Measurements from ENCODE around the gene MEA1.

MEA1 gene

DNA sequence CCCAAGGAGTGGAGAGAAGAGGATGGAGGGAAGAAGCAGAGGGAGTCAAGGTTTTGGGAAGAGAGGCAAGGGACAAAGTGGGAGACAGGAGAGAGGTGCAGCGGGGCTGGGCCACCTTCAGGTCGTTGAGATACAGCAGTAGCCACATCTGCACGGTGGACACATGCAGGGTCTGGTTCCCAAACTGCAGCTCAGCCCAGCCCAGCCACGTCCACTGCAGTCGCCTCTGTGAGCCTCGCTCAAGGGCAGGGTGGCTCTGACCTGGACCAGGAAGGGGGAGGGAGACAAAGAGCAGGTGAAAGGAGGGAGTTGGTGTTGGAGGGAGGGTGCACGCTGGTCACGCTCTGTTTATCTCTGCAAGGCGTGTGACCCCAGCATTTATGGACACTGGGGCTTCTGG lies 25.0 kb upstream of the MEA1 start:
- no peak for DNase-seq (ENCODE audit: low spot score)

DNA sequence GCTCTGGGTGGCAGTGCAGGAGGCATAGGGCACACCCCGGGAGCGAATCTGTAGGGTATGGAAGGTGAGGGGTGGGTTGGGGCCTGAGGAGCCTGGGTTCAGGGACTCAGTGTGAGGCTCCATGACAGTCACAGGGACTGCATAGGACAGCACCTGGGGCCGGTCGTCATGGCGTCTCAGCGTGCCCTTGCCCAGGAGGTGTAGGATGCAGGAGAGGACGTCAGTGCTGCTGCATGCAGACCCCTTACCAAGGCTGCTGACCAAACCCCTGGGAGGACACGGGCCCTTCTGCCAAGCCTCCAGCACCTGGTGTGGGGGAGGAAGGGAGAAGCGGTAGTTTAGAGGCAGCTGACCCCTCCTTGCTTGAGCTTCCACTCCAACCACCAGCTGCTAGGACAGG lies 24.0 kb upstream of the MEA1 start:
- no peak for DNase-seq (ENCODE audit: low spot score)

DNA sequence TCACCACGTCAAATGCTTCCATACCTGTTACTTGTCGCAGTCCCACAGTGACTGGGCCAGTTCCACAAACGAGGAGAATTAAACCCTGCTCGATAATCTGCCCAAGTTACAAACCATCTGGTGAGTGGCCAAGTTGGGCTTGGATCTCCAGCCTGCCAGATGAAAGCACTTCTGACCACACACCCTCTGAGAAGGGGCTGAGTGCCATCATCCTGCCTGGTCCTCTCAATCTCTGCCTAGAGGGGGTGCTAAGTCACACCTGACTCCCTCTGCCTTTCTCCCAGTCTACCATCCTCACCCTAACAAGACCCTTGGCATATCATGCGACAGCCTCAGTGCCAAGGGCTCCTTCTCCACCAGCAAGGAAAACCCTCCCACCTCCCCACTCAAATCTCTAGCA lies 23.5 kb upstream of the MEA1 start:
- no peak for DNase-seq (ENCODE audit: low spot score)

DNA sequence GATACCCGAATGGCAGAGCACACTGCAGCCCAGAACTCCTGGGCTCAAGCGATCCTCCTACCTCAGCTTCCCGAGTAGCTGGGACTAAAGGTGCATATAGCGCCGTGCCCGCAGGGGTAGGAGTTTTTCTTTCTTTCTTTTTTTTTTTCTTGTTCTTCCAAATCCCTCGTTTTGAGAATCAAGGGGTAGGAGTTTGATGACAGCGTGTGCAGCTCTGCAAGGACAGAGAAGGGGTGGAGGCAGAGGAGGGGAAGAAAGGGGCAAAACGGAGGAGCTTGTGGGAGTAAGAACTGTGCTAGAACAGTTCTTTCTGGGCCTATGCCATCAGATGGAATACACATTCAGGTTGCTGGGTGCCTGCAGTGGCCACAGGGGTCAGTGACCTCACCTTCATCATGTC lies 23.0 kb upstream of the MEA1 start:
- DNase-seq (ENCODE audit: low spot score) = no peak

DNA sequence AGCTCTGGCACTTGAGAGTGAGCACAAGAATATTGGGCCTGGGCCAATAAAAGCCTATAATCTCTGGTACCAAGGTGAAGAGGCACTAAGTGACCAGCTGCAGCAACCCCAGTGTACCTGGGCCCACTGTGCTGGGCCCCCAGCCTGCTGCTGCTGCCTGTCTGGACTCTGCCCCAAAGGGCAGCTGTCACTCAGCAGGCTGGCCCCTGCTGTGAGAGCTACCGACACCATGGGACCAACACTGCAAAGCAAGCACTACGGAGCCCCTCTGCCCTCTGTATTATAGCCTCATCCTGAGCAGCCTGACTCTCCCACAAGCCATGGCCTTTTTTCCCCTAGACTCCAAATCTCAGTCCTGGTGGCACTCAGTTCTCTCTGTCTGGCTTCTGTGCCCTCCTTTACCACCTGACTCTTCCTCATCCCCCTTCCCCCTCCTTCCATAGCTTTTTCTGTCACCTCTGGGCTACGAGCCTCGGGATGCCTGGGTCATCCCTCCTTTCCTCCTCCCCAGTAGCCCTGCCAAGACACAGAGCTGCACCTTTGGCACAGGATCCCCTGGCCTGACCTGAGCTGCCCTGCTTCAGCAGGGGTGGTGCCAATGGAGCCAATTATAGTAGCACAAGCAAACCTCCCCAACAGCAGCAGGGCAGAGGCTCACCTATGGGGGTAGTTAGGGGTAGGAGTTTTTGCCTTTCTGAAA lies 21.9 kb upstream of the MEA1 start:
- DNase-seq (ENCODE audit: low spot score) = no peak

DNA sequence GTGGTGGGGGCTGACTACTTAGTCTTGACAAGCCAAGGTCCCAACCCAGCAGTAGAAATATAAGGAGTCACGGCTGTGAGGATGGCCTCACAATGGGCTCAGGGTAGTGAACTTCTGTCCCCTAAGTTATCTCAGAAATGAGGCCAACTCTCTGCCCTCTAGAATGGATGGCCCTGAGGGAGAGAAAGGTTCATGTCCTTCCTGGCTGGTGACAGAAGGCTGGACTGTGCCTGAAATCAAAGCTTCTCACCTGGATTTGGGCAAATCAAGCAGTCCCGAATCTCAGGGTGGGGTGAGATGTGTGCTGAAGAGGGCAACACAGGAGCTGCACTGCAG lies 20.4 kb upstream of the MEA1 start:
- DNase-seq (ENCODE audit: low spot score) = no peak

DNA sequence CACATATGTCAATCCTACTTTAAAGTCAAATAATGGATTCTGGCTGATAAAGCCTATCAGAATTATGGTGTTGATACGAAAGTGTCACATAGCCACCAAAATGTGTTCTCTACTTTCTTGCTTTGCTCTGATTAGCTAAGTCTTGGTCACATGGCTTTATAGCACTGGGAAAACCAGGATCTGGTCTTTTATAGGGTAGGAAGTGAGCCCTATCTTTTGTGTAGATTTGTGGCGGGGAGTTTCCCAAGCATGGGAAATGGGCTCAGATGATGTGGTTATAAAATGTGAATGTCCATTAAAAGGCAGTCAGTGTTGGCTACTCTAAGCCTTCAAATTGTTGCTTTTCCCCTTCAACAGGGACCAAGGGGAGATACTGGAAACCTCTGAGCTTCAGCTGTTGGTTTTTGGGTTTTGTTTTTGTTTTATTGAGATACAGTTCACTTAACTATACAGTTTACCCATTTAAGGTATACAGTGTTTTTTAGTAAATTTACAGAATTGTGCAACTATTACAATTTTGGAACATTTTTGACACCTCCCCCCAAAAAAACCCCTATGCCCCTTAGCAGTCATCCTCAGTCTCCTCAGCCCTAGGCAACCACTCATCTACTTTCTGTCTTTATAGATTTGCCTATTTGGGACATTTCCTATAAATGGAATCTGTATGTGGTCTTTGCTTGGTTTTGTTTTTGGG lies 19.9 kb upstream of the MEA1 start:
- no peak for DNase-seq (ENCODE audit: low spot score)

DNA sequence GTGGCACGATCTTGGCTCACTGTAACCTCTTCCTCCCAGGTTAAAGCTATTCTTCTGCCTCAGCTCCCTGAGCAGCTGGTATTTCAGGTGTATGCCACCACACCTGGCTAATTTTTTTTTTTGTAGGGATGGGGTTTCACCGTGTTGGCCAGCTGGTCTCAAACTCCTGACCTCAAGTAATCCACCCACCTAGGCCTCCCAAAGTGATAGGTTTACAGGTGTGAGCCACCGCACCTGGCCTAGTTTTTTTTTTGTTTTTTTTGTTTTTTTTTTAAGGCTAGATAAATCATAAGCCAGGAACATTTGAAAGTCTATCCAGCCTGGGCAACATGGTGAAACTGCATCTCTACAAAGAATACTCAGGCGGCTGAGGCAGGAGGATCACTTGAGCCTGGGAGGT lies 18.6 kb upstream of the MEA1 start:
- no peak for DNase-seq (ENCODE audit: low spot score)

DNA sequence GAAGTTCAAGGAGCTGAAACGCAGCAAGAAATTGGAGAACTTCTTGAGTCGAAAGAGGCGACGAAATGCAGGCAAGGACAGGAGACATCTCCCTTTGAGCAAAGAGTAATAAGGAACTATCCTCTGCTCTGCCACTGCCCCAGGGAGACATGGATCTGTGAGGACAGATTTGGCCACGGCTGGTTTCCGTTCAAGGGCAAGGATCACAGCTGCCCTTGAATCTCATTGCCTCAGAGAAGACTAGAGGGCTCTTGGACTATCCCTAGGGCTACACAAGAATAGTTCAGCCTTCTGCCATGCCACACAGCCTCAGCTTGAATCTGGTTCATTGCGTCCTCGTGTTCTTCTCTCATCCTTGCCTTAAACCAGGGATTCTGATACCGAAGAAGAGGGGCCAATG lies 15.4 kb upstream of the MEA1 start:
- no peak for DNase-seq (ENCODE audit: low spot score)

DNA sequence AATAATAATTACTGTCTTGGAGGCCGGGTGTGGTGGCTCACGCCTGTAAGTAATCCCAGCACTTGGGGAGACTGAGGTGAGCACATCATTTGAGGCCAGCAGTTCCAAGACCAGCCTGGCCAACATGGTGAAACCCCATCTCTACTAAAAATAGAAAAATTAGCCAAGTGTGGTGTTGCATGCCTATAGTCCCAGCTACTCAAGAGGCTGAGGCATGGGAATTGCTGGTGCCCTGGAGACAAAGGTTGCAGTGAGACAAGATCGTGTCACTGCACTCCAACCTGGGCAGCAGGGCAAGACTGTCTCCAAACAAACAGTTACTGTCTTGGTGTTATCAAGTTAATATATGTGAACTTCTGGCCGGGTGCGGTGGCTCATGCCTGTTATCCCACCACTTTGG lies 12.6 kb upstream of the MEA1 start:
- DNase-seq (ENCODE audit: low spot score) = no peak

DNA sequence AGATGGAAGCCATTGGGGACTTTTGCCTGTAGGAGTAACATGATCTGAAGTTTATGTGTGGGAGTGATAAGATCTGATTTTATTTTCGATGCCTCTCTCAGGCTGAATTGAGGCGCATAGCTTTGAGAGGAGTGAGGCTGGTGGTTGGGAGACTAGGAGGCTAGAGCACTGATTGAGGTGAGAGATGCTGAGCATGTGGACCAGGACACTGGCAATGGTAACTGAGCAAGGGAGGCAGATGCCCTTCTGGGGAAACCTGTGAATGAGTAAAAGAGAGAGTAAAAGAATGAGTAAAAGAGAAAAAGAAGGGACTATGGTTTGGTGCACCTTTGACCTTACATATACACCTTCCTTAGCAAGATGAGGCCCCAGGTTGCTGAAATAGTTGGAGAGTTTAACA lies 10.7 kb upstream of the MEA1 start:
- DNase-seq (ENCODE audit: low spot score) = no peak

DNA sequence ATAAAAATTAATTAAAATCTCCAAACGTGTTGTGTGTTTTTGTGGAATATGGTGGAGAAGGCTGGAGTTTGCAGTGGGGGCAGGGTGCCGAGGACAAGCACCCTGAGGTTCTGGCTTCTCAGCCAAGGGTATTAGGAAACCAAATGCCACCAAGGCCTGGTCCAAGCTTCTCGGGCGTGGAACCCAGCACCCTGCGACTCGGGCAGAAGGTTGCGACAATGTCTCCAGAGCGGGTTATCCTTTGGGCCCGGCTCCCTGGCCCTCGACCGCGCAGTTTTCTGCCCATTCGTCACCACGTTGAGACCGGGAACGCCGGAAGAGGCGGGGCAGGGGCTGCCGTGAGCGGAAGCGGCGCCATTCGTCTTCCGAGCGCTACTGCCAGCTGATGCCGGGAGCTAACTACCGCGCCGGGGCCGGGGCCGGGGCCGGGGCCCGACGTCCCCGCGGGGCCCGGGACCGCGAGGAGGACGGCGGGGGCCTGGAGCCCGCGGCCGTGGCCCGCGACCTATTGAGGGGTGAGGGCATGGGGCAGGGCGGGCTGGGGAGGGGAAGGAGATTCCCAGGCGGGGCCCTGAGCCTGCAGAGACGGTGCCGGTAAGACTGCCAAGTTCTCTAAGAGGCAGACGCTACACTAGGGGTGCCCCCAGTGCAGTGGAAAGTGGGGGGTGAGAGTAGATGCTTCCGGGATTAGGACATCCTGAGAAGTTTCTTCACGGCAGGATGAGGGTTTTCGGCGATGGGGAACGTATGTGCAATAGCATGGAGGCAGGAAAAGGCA lies 7.7 kb upstream of the MEA1 start, which contains the start of gene RRP36:
RRP36 (plus strand) TSS at position 354 of the 778 bp plus-strand sequence; CDS start at position 386, 32 bp downstream.
- DNase-seq (ENCODE audit: low spot score) = peak; percentile 83

DNA sequence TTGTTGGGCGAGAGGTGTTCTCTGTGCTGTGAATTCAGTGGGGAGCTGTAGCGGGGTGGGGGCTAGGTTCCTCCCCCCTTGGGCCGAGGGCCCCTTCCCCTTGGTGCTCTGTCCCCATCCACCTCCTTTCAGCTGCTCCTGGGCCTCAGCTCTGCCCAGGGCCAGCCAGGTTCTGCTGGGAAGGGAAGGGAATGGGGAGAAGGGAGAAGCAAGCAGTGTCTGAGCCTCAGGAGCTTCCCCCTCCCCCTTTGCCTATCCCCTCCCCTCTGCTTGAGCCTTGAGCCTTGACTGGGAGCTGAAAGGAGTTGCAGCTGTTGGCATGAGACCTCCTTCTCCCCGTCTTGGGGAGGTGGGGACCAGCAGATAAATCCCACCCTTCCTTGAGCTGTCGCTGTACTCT lies 7.1 kb upstream of the MEA1 start:
- DNase-seq (ENCODE audit: low spot score) = peak; percentile 56

DNA sequence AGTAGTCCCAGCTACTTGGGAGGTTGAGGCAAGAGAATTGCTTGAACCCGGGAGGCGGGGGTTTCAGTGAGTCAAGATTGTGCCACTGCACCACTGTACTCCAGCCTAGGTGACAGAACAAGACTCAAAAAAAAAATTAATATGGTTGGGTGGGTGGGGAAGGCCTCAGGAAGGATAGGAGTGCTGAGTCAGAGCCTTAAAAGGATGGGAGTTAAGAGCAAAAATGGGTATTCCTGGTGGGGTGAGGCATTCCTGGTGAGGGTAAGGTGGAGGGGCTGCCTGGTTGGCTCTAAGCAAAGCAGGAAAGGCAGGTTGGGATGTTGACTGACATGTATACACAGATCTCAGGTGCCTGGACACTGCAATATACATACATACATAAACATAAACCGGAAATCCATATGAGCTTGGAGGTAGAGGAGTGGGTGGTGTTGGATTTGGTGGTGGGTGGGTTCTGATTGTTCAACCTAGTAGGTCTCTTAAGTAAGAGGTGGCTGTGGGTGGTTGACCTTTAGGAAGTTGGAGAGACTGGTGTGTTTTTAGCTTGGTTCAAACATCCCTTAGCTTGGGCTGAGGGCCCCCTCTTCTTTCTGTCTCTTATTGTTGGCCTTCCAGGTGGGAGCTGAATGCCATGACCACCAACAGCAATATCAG lies 6.4 kb upstream of the MEA1 start:
- no peak for DNase-seq (ENCODE audit: low spot score)

DNA sequence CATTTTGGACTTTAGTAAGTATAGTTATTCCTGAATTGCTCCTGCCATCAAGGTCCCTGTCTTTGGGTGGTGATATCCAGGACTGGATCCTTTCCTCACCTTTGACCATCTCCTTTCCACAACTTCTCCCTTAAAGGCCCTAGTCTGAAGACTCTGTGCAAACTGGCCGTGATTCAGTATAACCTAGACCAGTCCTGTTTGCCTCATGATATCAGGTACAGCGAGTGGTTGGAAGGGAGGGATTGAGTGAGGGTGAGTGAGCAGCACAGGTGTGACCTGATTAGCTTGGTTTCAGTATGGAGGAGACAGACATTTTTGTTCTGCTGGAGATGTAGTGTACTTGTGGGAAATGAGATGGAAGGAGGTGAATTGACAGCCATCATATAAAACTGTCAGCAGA lies 5.4 kb upstream of the MEA1 start:
- DNase-seq (ENCODE audit: low spot score) = no peak

DNA sequence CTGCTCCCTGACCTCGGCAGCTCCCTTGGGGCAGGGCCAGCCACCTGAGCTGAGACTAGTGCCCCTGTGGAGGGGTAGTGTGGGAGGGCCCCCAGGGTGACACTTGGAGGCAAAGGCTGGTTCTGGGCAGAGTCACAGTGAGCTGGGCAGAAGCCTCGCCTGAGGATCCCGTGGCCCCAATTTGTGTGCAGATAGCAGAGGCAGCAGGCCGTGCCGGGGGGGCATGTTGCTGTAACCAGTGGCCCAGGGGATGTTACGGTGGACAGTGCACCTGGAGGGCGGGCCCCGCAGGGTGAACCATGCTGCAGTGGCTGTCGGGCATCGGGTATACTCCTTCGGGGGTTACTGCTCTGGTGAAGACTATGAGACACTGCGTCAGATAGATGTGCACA lies 3.2 kb upstream of the MEA1 start:
- DNase-seq (ENCODE audit: low spot score) = no peak

DNA sequence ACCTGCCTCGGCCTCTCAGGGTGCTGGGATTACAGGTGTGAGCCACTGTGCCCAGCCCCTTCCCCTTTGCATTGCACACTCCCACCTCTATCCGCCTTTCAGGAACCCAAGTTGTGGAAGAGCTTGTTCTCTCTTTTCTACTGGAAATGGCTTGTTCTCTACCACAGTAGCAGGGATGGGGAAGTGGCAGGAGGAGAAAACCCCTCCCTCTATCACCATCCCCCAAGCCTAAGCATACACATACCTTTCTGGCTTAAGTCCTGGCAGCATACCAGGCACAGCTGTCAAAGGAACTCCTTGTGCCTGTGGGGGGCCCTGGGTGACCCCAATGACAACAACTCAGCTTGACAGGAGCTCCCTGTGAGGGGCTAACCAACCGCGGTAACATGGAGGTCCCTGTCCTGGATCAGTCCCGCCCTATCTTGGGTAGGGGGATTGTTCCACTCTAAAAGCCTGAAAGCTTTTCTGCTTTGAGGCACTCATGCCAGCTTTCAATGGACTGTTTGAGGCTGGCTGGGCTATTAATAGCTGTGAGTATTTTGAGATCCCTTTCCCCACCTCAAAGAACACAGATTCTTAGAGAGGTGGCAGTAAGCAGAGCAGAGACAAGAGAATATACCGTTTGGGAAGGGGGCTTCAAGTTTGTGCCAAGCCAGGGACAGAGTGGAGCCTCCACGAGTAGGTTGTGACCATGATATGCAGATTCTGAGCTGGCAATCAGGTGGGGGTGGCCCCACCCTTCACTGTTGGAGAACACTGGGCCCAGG lies 2.6 kb upstream of the MEA1 start:
- DNase-seq (ENCODE audit: low spot score) = no peak

DNA sequence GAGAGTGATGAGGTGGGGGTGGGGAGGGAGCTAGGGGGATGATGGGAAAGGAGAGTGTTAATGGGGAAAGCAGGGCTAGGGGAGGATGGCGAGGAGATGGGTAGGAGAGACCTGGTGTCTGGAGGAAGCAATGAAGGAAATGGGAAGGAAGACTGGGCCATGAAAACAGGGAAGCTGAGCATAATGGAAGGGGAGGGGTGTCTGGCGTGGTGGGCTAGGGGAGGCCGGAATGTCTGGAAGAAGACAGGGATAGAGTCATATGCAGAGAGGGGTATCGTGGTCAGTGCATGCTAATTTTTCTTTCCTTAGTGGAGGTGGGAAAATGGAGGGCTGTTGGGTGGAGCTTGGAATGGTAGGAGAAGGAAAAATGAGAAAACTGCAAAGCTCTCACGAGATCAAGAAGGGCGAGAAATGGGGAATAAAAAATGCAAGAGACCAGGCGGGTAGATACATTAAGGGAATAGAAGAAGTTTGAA lies 726 bp upstream of the MEA1 start:
- DNase-seq (ENCODE audit: low spot score) = no peak

DNA sequence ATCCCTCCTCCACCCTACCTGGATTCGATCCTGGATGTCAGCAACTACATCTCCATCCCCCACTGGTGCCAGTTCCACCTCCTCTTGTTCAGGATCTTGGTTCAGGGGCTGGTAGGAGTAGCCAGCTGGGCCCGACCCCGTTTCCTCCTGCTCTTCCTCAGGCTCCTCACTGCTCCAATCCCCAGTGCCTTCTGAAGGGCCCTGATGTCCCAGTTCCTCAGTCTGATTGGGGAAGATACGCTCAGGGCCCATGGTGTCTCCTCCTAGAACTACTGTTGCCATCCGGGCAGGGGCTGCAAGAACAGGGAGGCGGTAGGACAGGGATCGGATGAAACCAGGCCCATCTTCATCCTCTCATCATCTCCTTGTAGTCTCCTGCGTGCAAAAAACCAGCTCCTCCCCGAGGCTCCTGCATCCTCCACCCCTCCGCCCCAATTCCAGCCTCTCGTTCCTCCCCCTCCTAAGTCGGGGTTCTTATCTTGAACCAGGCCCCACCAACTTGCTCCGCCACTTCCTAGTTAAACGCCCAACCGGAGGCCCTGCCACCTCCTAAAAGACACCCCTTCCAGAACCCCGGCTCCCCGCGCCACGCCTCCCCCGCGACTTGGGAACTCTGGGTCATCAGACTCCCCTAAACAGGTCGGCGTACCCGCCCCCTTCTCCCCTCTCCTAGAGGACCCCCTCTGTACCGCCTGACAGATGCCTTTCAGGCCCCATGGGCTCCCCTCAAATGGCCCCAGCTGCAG lies 476 bp downstream of the MEA1 start:
- DNase-seq (ENCODE audit: low spot score) = no peak

DNA sequence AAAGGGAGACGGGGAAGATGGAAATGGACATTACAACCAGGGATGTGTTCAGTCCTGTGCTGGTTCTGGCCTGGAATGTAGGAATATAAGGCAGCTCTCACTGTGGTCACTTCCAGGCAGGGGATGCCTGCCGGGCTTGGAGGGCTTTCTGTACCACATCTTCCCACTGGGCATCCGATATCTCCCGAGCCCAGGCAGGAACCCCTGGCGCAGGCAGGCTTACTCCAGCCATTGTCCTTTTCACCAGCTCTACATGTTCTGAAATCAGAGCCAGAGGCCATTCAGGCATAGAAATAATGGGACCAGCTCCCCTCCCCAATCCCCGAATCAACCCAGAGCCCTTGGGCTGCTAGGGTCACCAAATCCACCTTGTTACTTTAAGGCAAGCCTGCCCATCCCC lies 1.4 kb downstream of the MEA1 start:
- no peak for DNase-seq (ENCODE audit: low spot score)

DNA sequence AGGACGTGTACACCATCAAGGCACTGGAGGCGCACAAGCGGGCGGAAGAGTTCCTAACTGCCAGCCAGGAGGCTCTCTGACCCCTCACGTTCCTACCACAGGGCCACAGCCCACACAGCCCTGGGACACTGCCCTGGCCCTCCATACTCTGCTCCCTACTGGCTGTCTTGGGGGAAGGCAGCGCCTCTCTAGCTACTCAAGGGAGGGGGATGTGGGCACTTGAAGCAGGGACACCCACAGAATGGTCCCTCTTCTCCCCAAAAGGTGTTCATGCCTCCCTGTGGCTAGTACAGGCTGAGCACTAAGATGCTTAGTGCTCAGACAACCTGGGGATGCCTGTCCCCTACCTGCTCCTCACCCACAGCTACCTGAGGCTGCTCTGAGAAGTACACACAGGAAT lies 2.5 kb downstream of the MEA1 start:
- no peak for DNase-seq (ENCODE audit: low spot score)

All from cerebellar cortex (tissue), 1 donor.